Type B pancreatic cell (in vitro differentiated cells): Measurements from ENCODE around the gene THRAP3. TPM values are rescaled to one million over a fixed set of nuclear protein-coding genes. Genes with fewer than 3 reads are reported as not detected.
"Not testable (repeated sequence)": the region's sequence is repeated elsewhere in the genome, so short reads cannot be mapped to it uniquely, and the experiment has no call there.

Experiments
- DNase-seq: peaks from one replicate; pipeline ENCODE4 v3.0.0; 2021; ENCODE audit warnings: mixed read lengths; ENCODE audit not compliant: unreplicated experiment; ENCODE audit errors: extremely low spot score
- H3K27ac Mint-ChIP-seq: 2 replicates; pipeline ENCODE4 v1.8.0; 2021; ENCODE audit warnings: mild to moderate bottlenecking, mixed read lengths
- H3K27me3 Mint-ChIP-seq: 2 replicates; pipeline ENCODE4 v1.8.0; 2021; ENCODE audit warnings: mixed read lengths
- H3K36me3 Mint-ChIP-seq: 2 replicates; pipeline ENCODE4 v1.8.0; 2021; ENCODE audit warnings: mixed read lengths
- H3K4me1 Mint-ChIP-seq: one replicate; pipeline ENCODE4 v1.8.0; 2021; ENCODE audit warnings: mixed read lengths; ENCODE audit not compliant: unreplicated experiment
- H3K4me3 Mint-ChIP-seq: 2 replicates; pipeline ENCODE4 v1.8.0; 2021; ENCODE audit warnings: mild to moderate bottlenecking, mixed read lengths
- H3K9me3 Mint-ChIP-seq: 2 replicates; pipeline ENCODE4 v1.8.0; 2021; ENCODE audit warnings: mixed read lengths
- total RNA-seq: library from RNA; stranded (reverse); gene quantifications from 2 replicates; pipeline ENCODE4 v1.2.1, GENCODE V29; 2021; ENCODE audit warnings: low replicate concordance
- TF ChIP-seq, protein P1 (sequence below): fragments of 200-600 bp; sonication (generic); conservative IDR thresholded peaks from 2 replicates; pipeline ENCODE4 v1.5.0; 2021; ENCODE audit warnings: antibody characterized with exemption, mild to moderate bottlenecking

The THRAP3 gene
- total RNA-seq, 1 donor from 2014 or later, result 135 TPM

DNA sequence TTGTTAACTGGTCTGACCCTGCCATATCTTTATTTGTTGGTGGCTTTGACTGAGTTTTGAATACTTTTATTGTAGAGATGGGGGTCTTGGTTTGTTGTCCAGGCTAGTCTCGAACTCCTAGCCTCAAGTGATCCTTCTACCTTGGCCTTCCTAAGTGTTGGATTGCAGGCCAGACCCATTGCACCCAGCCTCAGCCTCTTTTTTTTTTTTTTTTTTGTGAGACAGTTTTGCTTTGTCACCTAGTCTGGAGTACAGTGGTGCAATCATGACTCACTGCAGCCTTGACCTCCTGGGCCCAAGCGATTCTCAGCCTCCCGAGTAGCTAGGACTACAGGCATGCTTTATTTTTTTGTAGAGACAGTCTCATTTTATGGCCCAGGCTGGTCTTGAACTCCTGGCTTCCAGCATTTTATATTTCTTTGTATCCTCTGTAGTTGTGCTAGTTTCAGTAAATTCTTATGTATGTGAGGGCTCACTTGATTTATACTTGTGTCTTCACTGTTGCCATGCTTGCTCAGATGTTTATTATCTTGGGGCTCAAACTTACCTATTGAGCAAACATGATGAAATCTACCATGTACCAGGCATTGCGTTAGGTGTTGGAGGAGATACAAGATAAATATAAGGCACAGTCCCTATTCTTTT lies 24.1 kb downstream of the THRAP3 start:
- TF ChIP-seq, protein P1, sequence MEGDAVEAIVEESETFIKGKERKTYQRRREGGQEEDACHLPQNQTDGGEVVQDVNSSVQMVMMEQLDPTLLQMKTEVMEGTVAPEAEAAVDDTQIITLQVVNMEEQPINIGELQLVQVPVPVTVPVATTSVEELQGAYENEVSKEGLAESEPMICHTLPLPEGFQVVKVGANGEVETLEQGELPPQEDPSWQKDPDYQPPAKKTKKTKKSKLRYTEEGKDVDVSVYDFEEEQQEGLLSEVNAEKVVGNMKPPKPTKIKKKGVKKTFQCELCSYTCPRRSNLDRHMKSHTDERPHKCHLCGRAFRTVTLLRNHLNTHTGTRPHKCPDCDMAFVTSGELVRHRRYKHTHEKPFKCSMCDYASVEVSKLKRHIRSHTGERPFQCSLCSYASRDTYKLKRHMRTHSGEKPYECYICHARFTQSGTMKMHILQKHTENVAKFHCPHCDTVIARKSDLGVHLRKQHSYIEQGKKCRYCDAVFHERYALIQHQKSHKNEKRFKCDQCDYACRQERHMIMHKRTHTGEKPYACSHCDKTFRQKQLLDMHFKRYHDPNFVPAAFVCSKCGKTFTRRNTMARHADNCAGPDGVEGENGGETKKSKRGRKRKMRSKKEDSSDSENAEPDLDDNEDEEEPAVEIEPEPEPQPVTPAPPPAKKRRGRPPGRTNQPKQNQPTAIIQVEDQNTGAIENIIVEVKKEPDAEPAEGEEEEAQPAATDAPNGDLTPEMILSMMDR, result no peak
- Mint-ChIP-seq H3K36me3 (peaks cover 26% of the 10 kb centered on the region), H3K27me3 (no peaks in the 10 kb centered on the region), H3K9me3 (peaks cover 6% of the 10 kb centered on the region), H3K27ac (peak overlapping the region; percentile 75), H3K4me3 (no peak overlapping the region), H3K4me1 (peaks cover 20% of the 10 kb centered on the region)
- no peak for DNase-seq

DNA sequence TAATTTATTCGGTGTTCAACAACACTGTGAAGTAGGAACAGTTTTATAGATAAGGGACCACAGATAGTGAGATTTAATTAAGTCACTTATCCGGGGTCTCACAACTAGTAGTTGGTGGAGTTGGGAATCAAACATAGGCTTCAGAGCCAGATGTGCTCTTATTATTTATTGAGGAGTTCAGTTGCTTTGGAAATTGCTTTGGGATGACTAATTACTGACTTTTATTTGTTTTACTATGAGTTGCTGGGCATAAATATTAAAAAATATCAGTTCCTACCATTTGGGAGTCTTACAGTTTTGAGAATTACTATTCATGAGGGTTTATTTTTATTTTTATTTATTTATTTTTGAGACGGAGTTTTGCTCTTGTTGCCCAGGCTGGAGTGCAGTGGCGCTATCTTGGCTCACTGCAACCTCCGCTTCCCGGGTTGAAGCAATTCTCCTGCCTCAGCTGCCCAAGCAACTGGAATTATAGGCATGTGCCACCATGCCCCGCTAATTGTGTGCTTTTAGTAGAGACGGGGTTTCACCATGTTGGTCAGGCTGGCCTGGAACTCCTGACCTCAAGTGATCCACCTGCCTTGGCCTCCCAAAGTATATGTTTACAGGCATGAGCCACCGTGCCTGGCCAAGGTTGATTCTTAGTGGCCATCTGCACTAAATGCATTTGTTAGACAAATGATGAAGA lies 27.7 kb downstream of the THRAP3 start:
- Mint-ChIP-seq H3K27me3 (no peaks in the 10 kb centered on the region), H3K4me3 (no peak overlapping the region), H3K27ac (no peak overlapping the region), H3K36me3 (peaks cover 15% of the 10 kb centered on the region), H3K4me1 (peaks cover 35% of the 10 kb centered on the region), H3K9me3 (peaks cover 6% of the 10 kb centered on the region)
- TF ChIP-seq, protein P1, result no peak
- no peak for DNase-seq

DNA sequence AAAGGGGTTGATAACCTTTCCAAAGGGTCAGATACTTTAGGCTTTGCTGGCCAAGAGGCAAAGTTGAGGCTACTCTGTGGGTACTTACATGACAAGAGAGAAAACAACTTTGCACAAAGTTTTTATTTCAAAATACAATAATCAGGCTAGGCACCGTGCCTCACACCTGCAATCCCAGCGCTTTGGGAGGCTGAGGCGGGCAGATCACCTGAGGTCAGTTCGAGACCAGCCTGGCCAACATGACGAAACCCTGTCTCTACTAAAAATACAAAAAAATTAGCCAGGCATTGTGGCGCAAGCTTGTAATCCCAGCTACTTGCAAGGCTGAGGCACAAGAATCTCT lies 28.2 kb downstream of the THRAP3 start:
- not testable (repeated sequence) for DNase-seq, H3K4me3 Mint-ChIP-seq, H3K27ac Mint-ChIP-seq, H3K9me3 Mint-ChIP-seq, H3K27me3 Mint-ChIP-seq
- peaks cover 20% of the 10 kb centered on the region for H3K36me3 Mint-ChIP-seq
- H3K4me1 Mint-ChIP-seq, result peaks cover 40% of the 10 kb centered on the region

DNA sequence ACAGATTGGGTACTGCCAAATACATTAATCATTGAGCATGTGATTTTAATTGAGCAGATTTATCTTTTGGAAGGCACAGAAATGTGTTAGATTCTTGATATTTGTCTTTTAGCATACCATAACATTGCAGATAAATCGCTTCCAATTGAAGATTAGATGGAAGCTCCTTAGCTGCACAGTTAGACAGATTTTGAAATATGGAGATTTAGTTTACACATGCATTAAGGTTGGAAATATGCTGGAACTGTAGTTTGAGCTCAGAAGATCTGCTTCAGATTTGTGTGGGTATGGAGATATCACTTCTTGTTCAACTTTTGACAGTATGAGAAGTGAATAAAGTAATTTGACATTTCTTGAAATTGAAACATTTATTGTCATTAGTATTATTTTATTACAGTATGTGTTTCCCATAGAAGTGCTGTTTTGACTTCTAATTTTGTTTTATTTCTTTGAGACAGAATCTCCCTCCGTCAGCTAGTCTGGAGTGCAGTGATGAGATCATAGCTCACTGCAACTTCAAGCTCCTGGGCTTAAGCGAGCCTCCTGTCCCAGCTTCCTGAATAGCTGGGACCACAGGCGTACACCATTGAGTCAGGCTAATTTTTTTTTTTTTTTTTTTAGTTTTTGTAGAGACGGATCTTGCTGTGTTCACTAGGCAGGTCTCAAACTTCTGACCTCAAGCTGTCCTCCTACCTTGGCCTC lies 29.1 kb downstream of the THRAP3 start:
- Mint-ChIP-seq H3K4me1 (peaks cover 47% of the 10 kb centered on the region), H3K9me3 (peaks cover 6% of the 10 kb centered on the region), H3K36me3 (peaks cover 18% of the 10 kb centered on the region), H3K4me3 (no peak overlapping the region), H3K27ac (no peak overlapping the region), H3K27me3 (no peaks in the 10 kb centered on the region)
- TF ChIP-seq, protein P1, result no peak
- no peak for DNase-seq

DNA sequence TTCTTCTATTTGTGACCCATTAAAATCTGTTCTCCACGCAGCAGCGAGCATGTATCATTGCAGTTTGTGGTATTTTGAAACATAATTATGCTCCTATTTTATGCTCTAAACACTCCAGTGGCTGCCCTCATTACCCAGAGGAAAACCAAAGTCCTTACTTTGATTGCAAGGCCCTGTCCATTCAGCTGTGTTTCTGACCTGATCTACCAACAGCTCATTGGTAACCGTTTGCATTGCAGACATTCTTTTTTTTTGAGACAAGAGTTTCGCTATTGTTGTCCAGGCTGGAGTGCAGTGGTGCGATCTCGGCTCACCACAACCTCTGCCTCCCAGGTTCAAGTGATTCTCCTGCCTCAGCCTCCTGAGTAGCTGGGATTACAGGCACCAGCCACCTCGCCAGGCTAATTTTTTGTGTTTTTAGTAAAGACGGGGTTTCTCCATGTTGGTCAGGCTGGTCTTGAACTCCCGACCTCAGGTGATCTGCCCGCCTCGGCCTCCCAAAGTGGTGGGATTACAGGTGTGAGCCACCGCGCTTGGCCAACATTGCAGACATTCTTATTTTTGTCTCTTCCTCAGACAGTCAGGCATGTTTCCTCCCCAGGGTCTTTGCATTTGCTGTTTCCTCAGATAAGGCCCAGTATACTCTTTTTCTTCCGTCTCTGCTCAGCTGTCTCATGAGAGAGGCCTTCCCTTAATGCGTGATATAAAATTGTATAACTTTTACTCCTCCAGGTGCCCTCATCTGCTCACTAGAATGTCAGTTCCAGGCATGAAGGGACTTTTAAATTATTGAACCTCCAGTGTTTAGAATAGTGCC lies 32.5 kb downstream of the THRAP3 start:
- peaks cover 48% of the 10 kb centered on the region for H3K4me1 Mint-ChIP-seq
- TF ChIP-seq, protein P1, result no peak
- no peaks in the 10 kb centered on the region for H3K27me3 Mint-ChIP-seq
- DNase-seq, result no peak
- H3K36me3 Mint-ChIP-seq, result peaks cover 16% of the 10 kb centered on the region
- peak overlapping the region; percentile 96 for H3K27ac Mint-ChIP-seq
- H3K4me3 Mint-ChIP-seq, result no peak overlapping the region
- H3K9me3 Mint-ChIP-seq, result no peaks in the 10 kb centered on the region
